ENCODE results near the gene RABL6. TPM values are rescaled to one million over a fixed set of nuclear protein-coding genes. Genes with fewer than 3 reads are reported as not detected.
"Not testable (repeated sequence)": the region's sequence is repeated elsewhere in the genome, so short reads cannot be mapped to it uniquely, and the experiment has no call there.

Gene RABL6
- polyA plus RNA-seq, 4 donors: 39.9 to 78.9 (median 60.1) TPM

DNA sequence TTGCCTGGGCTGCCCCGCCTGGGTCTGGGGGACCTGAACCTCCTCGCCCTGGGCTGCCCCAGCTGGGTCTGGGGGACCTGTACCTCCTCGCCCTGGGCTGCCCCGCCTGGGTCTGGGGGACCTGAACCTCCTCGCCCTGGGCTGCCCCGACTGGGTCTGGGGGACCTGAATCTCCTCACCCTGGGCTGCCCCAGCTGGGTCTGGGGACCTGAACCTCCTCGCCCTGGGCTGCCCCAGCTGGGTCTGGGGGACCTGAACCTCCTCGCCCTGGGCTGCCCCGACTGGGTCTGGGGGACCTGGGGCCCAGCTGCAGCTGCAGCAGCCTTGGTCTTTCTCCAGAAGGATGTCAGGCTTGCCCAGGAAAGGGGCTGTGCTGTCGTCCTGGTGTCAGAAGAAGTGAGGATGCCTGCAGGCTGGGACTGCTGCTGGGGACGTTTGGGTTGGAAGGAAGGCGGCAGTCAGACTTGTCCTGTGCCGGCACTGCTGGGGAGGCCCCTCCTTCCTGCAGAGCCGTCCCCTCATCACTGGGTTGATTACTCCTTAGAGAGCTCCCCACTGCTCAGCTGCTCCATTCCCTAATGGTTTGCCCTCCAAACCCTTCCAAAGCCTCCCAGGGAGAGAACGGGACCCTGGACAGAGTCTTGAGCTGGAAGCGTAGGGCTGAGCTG lies 25.8 kb downstream of the RABL6 start:
- not testable (repeated sequence) for DNase-seq (ENCODE audit: low read depth in 4 of 4, low spot score in 3 of 4)

DNA sequence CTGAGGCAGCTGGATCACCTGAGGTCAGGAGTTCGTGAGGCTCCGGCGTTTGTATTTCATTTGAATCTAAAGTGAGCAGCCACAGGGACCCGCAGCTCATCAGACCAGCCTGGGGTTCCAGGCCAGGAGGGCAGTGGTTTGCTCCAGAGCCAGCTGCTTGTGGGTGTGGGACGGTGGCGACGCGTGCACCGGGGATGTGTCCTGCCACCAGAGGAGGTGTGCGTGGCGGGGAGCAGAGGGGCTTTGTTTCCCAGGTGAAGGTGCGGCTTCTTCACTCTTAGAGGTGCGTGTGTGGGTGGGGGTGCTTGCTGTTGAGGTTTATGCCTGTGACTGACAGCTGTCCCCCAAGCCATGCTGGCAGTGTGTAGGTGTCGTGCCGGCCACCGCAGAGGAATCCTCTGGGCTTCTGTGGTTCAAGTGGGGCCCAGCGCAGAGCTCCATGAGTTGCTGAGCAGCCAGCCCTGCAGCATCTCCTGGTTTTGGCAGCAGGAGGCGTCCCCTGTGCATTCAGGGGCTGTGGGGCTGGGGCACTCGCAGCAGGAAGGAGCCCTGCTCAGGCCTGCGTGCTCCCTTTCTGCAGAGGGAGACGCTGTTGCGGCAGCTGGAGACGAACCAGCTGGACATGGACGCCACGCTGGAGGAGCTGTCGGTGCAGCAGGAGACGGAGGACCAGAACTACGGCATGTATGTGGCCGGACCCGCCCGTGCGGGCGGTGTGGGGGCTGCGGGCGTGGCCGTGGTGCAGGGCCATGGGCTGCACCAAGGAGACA lies 27.6 kb downstream of the RABL6 start:
- DNase-seq (ENCODE audit: low read depth in 4 of 4, low spot score in 3 of 4): no peak

DNA sequence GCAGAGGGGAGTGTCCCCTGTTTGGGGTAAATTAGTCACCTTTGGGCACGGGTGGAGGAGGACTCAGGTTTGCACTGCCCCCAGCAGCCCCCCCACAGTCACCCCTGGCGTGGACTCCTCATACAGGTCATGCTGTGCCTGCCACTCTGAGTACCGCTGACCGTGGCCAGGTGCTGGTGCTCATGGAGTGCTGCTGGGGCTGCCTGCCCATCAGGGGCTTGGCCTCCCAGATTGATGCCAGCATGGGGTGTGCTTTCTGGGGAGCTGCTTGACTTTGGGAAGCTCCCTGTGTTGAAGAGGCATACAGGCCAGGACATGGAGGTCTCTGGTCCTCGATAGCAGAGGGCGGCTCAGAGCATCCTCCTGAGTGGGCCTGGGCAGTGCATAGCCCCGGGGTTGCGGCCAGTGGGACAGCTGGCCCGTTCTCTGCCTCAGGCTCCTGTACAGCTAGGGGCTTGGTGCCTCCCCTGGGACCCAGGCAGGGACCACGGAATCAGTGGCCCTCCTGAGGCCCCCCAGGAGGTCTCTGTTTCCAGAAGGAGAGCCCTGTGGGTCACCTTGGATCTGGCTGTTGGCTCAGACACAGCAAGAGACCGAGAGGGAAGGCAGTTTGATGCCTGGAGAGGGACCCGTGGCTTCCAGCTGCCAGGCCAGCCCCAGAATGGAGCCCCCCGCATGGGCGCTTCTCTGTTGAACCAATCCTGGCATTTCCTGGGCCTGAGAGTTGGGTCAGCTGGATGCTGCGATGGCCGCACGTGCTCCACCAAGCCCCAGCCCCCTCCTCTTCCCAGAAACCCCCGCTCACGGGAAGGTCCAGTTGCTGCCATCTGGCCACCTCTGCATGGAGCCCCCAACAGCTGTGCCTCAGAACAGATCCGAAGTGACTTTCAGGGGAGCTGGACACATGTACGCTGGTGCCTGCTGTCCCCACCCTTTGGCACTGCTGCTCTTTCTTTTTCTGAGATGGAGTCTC lies 28.5 kb downstream of the RABL6 start:
- no peak for DNase-seq (ENCODE audit: low read depth in 4 of 4, low spot score in 3 of 4)

DNA sequence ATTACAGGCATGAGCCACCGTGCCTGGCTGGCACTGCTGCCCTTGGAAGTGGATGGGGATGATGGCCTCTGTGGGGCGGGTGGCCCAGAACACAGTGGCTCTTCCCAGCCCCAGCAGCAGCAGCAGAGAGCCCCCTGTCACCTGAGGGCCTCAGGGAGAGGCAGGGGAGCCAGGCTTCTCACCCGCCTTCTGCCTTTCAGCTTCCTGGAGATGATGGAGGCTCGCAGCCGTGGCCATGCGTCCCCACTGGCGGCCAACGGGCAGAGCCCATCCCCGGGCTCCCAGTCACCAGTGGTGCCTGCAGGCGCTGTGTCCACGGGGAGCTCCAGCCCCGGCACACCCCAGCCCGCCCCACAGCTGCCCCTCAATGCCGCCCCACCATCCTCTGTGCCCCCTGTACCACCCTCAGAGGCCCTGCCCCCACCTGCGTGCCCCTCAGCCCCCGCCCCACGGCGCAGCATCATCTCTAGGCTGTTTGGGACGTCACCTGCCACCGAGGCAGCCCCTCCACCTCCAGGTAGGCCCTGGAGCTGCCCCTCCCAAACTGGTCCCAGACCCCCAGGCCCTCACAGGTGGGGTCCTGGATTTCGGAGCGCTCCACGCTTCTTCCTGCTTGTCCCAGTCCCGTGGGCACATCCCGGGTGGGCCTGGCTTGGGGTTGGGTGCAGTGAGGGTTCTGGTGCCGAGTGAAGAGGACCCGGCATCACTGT lies 29.6 kb downstream of the RABL6 start:
- DNase-seq (ENCODE audit: low read depth in 4 of 4, low spot score in 3 of 4): no peak

DNA sequence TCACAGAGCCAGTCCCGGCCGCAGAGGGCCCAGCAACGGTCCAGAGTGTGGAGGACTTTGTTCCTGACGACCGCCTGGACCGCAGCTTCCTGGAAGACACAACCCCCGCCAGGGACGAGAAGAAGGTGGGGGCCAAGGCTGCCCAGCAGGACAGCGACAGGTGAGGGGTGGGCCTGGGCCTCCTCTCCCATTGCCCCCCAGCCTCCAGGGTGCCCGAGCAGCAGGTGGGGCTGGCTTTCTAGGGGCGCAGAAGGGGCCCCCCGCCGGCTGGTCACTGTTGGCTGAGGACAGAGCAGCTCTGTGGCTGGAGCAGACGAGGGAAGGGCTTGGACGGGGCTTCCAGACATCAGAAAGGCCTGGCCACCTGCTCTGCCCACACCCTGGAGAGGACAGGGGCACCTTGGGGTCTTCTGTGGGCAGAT lies 30.1 kb downstream of the RABL6 start:
- DNase-seq (ENCODE audit: low read depth in 4 of 4, low spot score in 3 of 4): not testable (repeated sequence)

DNA sequence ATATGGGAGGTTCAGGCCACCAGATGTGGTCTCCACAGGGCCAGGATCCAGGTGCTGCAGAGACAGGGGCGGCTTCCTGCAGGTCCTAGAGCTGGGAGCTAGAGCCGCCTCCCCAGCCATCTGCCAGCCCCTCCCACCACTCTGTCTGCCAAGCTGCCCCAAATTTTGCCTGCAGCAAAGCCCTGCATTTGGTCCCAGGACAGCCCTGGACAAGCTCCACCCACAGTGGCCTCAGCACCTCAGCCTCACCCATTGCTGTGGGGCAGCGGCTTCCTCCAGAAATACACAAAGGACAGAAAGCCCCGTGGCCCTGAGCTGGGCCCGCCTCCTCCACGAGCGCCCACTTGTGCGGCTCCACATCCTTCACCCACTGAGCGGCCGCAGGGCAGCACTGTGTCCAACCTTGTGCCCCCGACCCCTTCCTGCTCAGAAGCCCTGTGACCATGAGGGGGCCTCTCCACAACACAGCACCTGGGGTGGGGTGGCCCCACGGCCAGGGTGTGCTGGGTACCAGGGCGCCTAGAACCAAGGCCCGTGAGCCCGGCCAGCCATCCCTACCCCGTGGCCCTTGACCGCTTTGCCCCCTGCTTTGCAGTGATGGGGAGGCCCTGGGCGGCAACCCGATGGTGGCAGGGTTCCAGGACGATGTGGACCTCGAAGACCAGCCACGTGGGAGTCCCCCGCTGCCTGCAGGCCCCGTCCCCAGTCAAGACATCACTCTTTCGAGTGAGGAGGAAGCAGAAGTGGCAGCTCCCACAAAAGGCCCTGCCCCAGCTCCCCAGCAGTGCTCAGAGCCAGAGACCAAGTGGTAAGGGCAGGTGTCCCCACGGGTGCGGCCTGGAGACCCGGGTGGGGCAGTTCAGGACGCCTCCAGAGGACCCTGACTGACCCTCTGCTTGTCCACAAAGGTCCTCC lies 30.8 kb downstream of the RABL6 start:
- no peak for DNase-seq (ENCODE audit: low read depth in 4 of 4, low spot score in 3 of 4)

DNA sequence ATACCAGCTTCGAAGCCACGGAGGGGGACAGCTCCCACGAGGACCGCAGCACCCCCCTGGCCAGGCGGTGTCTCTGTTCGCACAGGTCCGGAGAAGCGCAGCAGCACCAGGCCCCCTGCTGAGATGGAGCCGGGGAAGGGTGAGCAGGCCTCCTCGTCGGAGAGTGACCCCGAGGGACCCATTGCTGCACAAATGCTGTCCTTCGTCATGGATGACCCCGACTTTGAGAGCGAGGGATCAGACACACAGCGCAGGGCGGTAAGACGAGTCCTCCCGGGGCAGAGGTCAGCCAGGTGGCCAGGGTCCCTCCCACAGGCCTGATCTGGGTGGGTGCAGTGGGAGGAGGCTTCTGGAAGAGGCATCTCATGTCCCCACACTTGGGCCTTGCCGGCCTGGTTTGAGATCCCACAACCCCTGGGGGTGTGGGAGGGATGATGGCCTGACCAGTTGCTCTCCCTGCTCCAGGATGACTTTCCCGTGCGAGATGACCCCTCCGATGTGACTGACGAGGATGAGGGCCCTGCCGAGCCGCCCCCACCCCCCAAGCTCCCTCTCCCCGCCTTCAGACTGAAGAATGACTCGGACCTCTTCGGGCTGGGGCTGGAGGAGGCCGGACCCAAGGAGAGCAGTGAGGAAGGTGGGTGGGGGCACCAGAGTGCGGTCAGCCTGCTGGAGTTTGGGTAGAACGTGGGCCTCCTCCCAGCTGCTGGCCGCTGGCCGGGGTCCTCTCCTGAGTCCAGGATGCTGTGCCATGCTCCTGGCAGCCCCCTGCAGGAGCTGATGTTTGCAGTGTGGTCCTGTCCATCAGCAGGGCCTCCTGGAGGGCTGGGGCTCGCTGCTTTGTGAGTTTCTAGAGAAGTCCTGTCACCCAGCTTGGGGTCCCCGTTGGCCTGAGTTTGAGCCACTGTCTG lies 31.7 kb downstream of the RABL6 start:
- no peak for DNase-seq (ENCODE audit: low read depth in 4 of 4, low spot score in 3 of 4)

DNA sequence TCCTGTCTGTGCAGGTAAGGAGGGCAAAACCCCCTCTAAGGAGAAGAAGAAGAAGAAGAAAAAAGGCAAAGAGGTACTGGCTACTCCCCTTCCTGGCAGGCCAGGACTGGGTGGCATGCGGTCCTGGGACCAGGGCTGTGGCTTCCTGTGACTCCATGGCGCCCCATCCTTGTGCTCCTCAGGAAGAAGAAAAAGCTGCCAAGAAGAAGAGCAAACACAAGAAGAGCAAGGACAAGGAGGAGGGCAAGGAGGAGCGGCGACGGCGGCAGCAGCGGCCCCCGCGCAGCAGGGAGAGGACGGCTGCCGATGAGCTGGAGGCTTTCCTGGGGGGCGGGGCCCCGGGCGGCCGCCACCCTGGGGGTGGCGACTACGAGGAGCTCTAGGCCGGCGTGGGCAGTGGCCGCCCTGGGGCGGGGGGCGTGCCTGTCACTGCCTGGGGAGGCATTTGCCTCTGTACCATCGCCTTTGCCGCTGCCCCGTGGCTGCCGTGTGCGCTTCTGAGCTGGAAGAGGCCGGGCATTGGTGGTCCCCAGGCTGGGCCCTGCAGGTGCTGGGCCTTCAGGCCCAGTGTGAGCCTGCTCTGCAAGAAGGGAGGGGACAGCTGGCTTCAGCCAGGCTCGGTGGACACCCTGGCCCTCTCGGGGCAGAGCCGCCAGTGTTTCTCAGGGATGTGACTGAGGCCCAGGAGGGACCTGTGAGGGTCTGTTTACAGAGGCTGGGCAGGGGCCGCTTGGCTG lies 32.6 kb downstream of the RABL6 start:
- no peak for DNase-seq (ENCODE audit: low read depth in 4 of 4, low spot score in 3 of 4)

DNA sequence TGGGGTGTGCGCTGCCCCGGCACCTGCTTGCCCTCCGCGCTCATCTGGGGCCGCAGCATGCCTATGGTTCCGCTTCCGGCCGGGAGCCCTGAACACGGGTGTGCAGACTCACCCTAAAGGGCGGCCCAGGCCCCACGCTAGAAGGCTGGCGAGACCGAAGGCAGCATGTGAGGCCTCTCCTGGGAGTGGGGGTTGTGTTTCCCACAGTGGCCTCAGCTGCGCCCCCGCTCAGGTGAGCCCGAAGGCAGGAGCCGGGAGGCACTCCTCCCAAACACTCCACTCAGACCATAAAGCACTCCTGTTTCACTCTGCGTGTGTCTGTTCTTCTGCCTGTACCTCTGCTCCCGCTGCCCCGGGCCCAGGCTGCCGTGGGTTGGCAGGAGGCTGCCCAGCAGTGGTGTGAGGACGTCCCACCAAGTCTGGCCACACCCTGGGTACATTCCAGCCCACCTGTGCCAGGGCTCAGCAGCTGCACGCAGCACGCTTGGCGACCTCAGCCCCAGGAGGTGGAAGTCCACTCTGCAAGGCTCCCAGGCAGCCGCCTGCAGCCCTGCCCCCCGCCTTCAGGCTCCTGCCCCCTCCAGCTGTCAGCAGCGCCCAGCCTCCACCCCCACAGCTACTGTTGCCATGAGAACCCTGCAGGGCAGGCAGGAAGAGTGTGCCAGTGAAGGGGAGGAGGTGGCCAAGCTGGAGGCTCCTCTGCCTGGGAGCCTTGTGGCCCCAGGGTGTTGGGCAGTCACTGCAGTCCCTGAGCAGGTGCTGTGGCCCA lies 33.3 kb downstream of the RABL6 start:
- no peak for DNase-seq (ENCODE audit: low read depth in 4 of 4, low spot score in 3 of 4)

DNA sequence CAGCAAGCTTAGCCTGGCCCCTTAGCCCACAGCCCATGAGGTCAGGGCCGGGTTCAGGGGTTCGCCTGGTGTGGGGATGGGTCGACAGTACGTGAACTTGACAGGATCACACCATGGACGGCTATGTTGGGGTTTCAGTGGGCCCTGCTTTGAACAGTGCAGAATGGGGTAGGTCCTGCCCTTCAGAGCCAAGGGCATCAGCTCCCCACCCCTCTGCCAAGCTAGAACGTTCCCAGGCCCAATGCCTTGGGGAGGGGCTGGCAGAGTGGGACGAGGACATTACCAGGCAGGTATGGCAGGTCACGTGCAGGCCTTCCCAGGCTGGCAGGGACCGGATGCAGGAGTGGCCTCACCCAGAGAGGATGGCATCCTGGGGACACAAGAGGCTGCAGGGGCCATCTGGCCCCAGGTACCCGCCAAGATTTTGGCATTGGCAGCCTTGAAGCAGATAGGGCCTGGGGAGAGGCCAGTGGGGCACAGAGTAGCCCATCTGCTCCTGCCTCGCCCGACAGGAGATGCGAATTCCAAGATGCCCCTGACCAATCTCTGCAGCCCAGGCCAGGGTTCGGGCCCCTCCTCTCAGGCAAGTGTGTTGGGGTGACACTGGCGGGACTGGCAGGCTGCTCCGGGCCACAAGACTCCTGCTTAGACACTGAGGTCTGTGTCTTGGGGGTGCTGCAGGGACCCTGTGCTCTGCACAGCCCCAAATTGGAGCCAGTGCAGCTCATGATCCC lies 34.1 kb downstream of the RABL6 start:
- DNase-seq (ENCODE audit: low read depth in 4 of 4, low spot score in 3 of 4): not testable (repeated sequence)

DNA sequence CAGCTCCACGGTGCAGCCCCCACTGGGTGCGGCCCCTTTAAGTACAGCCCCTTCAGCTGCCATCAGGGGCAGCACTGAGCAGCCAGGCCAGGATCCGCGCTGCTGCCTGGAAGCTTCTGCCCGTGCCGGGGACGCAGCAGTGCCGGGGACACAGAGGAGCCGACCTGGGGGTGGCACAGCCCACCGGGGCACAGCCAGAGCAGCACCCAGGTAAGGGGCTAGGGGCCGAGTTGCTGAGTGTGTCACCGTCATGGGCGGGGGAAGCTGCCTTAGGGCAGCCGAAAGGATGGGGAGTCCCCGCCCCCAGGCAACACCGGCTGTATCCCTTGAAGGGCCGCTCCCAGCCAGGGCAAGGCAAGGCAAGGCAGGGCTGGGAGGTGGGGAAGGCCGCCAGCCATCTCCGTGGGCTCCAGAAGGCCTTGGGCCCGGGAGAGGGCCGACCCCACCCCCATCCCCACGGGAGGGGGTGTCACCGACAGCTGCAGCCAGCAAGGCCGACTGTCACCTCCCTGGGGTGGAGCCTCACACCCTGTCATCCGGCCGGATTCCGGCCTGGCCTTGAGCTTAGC lies 34.7 kb downstream of the RABL6 start, which contains the start of gene AJM1:
Gene AJM1, plus strand, starts transcription at position 99 of the 569 bp plus-strand sequence. CDS start 1,937 bp downstream, outside the sequence.
- DNase-seq (ENCODE audit: low read depth in 4 of 4, low spot score in 3 of 4): not testable (repeated sequence)

DNA sequence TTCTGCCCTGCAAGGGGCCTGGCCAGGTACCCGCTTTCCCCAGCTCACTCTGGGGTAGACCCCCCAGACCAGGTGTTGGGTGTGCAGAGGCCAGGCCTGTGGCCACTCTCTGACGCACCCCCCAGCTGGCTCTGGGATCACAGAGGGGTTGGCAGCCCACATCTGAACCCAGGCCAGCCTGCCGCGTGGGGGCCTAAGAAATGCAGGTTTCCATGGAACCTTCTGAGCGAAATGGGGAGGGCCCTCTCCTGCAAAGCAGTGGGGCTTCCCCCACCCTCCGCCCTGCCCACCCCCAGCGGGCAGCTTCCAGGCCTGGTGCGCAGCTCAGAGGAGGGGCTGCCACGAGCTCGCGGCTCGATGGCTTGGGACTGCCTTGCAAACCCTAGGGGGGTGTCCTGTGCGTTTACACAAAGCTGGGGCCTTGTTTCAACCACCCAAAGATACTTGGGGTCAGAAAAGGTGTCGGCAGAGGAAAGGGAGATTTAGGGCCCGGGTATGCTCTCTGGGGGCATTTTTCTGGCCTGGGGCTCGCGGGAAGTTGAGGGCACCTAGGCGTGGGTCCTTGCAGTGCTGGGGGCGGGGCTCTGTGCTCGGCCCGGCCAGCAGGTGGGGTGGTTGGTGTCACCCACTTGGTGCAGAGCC lies 35.5 kb downstream of the RABL6 start:
- not testable (repeated sequence) for DNase-seq (ENCODE audit: low read depth in 4 of 4, low spot score in 3 of 4)

DNA sequence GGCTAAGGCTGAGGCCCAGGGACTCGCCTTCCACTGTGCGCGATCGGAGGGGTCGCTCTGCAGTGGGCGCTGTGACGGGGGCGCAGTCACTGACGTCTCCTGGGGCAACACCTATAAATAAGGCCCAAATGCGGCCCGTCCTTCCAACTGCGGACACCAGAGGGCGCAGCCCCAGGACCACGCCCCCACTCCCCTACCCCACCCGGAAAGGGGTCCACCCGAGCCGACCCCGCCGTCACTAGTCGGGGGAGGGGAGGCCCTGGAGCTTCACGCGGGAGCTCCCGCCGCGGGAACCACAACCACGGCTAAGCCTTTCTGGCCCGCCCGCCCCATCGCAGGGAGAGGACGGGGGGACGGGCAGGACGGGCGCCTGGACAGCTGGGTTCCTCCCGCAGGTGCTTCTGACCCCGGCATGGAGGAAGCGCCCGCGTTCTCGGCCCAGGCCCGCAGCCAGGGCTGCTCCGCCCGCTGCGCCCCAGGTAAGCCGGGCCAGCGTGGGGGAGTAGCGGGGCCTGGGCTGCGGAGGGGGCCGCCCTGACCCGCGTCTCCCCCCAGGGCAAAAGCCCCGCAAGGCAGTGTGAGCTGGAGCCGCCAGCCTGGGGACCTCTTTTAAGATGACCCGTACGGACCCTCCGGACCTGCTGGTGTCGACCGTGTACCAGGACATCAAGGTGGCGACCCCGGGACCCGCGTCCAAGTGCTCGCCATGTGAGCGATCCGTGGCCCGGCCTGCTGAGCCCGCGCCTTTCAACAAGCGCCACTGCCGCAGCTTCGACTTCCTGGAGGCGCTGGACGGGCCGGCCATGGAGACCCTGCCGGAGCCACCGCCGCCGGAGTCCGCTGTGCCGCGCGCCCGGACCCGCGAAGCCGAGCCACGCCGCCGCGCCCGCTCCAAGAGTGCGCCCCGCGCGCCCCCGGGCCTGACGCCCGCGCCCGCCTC lies 36.3 kb downstream of the RABL6 start:
- not testable (repeated sequence) for DNase-seq (ENCODE audit: low read depth in 4 of 4, low spot score in 3 of 4)
